DMS53 (cell line): Measurements from ENCODE around the gene MCEMP1.
A peak's percentile ranks its signal among the peaks of the same experiment; 100 is the strongest.

Experiments used
- DNase-seq: peaks from one replicate; lab custom pipeline; 2025; lab: John Stamatoyannopoulos, UW

The MCEMP1 gene

DNA sequence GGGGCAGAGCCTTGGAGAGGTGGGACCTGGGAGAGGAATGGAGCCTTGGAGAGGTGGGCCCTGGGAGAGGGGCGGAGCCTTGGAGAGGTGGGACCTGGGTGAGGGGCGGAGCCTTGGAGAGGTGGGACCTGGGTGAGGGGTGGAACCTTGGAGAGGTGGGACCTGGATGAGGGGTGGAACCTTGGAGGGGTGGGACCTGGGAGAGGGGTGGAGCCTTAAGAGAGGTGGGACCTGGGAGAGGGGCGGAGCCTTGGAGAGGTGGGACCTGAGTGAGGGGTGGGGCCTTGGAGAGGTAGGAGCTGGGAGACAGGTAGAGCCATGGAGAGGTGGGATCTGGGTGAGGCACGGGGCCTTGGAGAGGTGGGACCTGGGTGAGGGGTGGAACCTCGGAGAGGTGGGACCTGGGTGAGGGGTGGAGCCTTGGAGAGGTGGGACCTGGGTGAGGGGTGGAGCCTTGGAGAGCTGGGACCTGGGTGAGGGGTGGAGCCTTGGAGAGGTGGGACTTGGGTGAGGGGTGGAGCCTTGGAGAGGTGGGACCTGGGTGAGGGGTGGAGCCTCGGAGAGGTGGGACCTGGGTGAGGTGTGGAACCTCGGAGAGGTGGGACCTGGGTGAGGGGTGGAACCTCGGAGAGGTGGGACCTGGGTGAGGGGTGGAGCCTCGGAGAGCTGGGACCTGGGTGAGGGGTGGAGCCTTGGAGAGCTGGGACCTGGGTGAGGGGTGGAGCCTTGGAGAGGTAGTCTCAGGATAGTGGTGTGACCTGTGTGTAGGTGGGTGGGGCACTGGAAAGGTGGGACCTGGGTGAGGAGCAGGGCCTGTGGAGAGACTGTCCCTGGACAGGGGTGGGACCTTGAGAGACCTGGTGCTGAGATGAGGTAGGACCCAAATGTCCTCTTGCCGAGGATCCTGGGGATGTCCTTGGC, 33.0 kb upstream of the MCEMP1 start:
- peak; percentile 44 for DNase-seq

DNA sequence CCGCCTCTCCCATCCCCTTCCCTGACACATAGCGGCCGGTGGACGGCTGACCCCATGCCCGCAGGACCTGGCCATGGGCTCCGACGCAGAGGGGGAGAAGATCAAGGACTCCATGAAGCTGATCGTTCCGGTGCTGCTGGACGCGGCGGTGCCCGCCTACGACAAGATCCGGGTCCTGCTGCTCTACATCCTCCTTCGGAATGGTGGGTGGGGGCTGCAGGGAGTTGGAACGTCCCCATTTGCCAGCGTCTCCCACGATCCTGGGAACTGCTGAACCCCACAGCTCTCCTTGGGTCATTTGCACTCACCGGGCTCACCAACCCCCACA, 32.4 kb upstream of the MCEMP1 start:
- no peak for DNase-seq

DNA sequence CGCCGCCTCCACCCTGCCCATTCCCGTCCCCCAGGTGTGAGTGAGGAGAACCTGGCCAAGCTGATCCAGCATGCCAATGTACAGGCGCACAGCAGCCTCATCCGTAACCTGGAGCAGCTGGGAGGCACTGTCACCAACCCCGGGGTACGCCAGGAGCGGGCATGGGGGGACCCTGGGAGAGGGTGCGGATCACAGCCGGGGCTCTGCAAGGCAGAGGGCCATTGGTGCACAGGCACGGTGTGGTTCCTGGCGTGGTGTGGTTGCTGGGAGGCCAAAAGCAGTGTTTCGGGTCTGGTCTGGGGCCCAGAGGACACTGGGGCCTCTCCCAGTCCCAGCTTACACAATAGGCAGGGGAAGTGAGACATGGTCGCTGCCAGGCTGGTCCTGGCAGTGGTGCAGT, 31.7 kb upstream of the MCEMP1 start:
- DNase-seq, result no peak

GRCh38 chr19:7645656-7646425, 31.0 kb upstream of the MCEMP1 start:
- no peak for DNase-seq

GRCh38 chr19:7646426-7646700, 30.5 kb upstream of the MCEMP1 start:
- DNase-seq, result no peak

DNA sequence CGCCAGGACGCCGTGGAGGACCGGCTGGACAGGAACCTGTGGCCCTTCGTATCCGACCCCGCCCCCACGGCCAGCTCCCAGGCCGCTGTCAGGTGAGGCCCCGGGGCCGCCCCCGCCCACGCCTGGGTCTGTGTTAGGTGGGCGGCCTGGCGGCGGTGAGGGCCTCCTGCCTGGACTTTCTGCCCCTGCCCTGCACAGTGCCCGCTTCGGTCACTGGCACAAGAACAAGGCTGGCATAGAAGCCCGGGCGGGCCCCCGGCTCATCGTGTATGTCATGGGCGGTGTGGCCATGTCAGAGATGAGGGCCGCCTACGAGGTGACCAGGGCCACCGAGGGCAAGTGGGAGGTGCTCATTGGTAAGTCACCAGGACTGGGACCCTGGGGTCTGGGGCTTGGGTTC, 29.7 kb upstream of the MCEMP1 start:
- no peak for DNase-seq

- no peak for DNase-seq
Measured at GRCh38 chr19:7648265-7649014, 28.4 kb upstream of the MCEMP1 start.

- no peak for DNase-seq
Measured at GRCh38 chr19:7650148-7650547, 26.7 kb upstream of the MCEMP1 start.

DNA sequence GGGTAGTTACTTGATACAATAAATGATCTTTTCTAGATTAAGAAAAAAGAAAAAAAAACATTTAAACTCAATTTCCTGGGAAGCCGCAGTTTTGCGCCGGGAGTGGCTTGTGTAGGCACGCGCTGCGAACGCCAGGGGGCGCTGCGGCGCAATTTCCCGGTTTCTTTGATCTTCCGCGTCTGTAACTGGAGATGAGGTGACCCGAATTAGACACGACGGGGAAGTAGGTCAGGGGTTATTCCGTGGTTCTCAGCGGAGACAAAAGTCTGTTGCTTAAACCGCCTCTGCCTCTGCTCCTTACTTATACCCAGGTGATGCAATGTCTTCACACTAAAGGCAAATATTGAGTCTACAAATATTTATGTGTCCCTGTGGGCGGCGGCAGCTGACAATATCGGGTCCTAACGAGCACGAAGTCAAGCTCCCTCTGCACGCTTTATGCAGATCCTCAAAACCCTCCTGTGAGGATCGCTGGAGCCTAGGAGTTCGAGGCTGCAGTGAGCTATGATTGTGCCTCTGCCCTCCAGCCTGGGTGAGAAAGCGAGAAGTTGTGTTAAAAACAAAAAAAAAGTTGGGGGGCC, 24.7 kb upstream of the MCEMP1 start:
- peak; percentile 91 for DNase-seq

DNA sequence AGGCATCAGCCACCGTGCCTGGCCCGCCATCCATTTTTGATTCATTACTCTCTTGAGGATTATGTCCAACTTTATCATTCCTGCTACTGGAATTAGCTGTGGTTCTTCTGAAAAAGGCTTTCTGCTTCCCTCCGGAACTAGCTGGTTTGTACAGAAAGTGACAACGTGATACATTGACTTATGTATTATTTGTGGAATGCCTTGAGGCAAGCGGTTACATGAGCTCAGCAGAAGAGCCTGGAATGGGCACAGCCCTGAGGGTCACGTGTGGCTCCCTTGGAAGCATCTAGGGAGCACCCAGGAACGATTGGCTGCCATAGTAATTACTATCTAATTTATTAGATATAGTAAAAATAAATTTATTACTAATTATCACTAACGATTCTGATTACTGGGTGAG, 22.5 kb upstream of the MCEMP1 start:
- no peak for DNase-seq

DNA sequence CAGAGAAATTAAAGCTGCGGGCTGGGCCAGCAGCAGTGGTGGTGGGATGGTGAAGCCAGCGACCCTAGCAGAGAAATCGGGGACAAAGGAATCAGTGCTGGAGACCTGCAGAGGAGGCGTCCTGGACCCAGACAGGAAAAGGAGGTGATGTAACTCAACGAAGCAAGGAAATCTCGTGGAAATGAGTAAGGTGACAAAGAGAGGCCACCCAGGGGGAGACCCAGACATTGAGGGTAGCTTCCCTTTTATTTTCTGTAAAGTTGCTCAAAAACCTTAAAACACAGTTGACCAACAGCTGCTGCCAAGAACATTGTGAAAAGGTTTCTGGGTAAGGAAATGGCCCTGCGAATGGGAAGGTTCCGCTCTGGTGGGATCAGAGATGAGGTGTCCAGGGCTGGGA, 21.3 kb upstream of the MCEMP1 start:
- DNase-seq, result no peak

DNA sequence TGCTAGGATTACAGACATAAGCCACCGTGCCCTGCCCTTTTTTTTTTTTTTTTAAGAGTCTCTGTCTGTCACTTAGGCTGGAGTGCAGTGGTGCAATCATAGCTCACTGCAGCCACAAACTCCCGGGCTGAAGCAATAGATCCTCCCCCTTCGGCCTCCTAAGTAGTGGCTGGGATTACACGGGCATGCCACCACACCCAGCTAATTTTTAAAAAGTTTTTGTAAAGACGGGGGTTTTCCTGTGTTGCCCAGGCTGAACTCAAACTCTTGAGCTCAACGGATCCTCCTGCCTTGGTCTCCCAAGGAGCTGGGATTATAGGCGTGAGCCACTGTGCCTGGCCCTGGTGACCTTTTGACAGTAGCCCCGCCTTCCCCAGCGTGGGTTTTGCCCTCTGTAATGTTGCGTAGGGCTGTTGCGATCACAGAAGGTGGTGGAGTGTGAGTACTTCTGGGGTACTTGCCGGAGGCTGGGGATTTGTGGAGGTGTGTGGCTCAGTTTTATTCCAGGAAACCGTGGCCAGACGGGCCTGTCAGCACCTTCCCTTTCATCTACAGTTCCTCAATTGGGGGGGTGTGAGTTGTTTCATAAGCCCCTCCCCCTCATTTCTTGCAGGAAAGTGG, 19.6 kb upstream of the MCEMP1 start:
- no peak for DNase-seq

DNA sequence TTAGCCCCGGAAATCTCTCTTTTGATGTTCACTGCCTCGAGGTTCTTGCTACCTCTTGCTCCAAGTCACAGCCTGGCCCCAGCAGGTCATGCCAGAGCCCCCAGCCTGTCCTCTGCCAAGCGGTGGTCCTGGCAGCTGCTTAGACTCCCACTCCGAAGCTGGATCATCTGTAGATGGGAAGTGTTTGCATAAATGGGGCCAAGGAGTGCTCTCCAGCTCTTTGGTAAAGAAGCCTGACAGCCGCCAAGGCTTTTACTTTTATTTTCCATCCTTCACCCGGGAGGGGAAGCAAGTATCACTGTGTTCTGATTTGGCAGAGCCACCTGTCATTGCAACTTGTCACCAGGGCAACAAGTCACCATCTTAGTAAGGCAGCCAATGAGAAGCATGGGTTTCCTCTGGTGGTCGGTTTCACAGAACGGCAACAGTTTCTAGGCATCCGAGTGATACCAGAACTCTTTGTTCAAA, 18.6 kb upstream of the MCEMP1 start:
- DNase-seq, result no peak

DNA sequence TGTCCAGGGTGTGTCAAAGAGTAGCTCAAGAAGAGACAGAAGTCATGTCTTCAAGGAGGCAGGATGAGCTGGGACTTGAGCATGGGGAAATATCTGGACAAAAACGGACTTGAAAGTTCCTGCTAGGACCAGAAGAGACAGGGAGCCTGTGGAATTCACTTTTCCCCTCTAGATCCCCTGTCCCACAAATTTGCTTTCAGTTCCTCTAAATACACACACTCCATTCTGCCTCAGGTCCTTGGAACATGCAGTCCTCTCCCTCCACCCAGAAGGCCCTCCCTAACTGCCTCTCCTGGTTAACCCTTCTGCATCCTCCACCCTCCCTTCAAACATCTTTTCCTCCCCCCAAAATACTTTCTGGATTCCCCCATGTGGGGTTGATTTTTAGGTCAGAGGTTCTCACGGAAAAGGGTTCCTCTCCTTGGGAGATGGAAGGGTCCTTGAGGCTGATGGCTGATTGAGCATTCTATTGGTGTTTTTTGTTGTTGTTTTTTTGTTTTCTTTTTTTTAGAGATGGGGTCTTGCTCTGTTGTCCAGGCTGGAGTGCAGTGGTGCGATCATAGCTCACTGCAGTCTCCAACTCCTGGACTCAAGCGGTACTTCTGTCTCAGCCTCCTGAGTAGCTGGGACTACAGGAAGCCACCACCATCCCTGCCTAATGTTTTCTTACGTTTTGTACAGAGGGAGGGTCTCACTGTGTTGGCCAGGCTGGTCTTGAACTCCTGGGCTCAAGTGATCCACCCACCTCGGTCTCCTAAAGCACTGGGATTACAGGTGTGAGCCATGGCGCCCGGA, 14.9 kb upstream of the MCEMP1 start:
- no peak for DNase-seq

DNA sequence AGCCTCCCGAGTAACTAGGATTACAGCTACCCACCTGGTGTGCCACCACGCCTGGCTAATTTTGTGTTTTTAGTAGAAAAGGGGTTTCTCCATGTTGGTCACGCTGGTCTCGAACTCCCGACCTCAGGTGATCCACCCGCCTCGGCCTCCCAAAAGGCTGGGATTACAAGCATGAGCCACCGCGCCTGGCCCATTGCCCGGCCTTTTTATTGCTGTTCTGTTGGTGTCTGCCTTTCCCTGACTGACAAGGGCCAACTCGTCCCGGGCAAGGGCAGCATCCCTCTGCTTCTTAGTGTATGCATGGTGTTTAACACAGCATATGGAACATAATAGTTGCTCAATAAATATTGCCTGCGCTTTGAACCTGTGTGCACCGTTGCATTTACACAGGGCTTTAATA, 14.2 kb upstream of the MCEMP1 start:
- no peak for DNase-seq

GRCh38 chr19:7663706-7664105, 13.2 kb upstream of the MCEMP1 start:
- no peak for DNase-seq

GRCh38 chr19:7665076-7665475, 11.8 kb upstream of the MCEMP1 start:
- no peak for DNase-seq

DNA sequence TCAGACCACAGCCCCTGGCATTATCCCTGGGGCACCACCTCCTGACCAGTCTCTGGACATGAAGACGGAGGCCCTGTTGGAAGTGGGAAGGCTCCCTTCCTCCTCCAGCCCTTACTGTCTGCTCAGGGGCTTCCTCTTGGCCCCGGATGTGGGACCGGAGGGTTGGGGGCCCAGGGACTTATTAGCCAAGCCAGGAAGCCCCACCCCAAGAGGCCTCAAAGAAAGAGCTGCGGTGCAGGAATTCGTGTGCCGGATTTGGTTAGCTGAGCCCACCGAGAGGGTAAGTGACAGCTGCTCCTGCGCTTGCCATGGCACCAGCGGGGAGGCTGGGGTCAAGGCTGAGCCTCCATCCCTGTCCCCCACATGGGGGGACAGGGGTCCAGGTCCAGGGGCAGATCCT, 8.0 kb upstream of the MCEMP1 start, which contains the start of gene RETN:
Gene RETN (plus strand): TSS at position 208 of the 400 bp plus-strand sequence. CDS start 278 bp downstream, outside the sequence.
- DNase-seq, result no peak

DNA sequence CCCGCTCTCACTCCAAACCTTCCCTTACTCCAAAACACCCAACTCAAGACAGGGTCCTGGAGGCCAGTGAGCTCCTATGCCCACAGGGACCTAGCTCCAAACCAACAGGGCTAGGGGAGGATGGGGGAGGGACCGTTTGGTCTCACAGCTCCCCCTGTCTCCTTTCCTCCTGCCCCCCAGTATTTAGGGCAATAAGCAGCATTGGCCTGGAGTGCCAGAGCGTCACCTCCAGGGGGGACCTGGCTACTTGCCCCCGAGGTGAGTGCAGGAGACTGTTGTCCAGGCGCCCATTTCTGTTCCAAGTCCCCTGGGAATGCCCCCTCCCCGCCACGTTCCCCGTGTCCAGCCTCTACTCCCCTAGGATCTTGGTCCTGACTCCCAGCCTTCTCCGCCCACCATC, 7.2 kb upstream of the MCEMP1 start:
- no peak for DNase-seq

DNA sequence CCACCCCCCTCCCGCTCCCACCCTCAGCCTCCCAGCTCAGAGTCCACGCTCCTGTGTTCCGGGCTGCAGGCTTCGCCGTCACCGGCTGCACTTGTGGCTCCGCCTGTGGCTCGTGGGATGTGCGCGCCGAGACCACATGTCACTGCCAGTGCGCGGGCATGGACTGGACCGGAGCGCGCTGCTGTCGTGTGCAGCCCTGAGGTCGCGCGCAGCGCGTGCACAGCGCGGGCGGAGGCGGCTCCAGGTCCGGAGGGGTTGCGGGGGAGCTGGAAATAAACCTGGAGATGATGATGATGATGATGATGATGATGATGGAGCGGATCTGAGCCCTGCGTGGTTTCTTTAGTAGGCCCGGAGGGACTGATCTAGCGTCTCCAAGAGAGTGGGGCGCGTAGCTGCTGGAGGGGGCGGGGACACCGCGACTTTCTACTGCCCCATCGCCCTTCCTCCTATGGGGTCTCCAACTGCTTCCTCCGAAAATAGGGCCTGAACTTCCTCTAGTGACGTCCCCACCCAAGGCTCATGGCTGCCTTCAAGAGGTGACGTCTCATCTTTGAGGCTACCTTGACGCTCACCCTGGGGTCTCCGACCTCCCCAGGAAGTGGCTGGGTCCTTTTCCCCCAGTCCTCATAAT, 6.6 kb upstream of the MCEMP1 start:
- peak; percentile 65 for DNase-seq

GRCh38 chr19:7670790-7671189, 6.1 kb upstream of the MCEMP1 start:
- peak; percentile 36 for DNase-seq
